Epidermal melanocyte (primary cell): ENCODE results near the gene PPA2.
"Not testable (repeated sequence)": the region's sequence is repeated elsewhere in the genome, so short reads cannot be mapped to it uniquely, and the experiment has no call there.

Experiments used
- DNase-seq: peaks from one replicate; pipeline ENCODE4 v3.0.0; 2011; ENCODE audit warnings: low spot score; ENCODE audit not compliant: insufficient read length

The PPA2 gene

DNA sequence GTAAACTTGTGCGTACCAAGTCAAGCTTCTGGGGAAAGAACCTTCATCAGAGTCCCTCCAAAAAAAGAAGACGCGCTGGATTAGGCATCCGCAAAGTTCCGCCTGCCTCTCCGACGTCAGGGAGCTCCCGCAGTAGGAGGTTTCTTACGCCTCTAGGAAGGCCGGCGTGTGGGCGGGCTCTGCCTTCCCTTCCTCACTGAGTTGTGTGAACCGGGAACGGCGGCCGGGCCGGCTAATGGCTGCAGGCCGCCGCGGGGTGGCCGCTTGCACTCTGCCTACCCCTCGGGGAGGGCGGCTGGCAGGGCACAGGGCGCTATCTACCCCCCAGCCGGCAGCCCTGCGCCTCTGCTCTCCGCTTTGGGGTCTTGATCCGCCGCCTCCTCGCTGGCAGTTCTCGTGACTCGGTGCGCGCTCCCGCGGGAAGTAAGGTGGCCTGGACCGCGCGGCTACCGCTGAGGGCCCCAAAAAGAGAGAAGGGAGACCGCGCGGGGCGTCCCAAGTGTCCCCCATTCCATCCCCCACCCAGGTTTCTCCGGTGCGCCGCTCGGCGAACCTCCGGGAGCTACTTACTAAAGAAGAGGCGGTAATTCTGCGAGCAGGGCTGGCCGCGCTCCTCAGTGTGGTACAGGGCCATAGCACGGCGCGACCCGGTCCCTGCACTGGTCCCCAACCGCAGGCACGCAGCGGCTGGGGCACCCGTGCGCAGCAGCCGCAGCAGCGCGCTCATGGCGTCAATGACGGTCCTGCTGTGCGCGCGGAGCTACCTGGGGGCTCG is at the start of gene PPA2:
Gene PPA2 (minus strand): TSS at position 739 of the 775 bp plus-strand sequence. CDS start 12 bp downstream, at position 727.
- DNase-seq: peak; percentile 50

DNA sequence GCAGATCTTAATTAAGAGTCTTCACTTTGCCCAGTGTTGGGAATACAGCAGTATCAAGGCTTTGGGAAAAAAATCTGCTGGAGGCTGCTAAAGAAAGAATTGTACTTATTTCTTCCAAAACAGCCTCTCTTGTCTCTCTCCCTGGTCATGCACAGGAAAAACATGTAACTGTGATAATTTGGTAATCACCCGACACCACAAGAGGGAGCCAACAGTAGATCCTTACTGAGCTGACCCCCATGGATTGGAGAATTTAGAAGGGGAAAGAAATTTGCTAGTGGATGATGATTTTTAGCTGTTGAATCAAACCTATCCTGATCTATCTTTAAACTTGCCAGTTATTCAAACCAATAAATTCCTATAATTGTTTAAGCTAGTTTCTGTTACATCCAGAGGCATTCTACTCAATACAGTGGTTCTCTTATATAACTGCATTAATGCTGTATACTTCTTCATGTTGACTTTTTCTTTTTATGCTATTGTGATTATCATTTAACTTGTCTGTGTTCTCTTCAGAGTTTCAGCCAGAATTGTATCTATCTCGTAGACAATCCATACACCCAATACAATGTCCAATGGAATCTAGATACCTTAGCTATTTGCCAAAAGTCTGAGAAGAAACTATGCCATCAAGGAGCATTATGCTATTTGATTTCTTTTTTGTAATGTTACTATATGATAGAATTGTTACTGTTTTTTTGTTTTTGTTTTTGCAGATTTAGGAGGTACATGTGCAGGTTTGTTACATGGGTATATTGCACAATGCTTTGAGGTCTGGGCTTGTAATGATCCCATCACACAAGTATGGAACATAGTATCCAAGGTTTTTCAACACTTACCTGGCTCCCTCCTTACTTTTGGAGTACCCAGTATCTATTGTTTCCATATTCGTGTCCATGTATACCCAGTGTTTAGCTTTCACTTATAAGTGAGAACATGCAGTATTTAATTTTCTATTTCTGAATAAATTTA is 47.2 kb upstream of the PPA2 start:
- DNase-seq: peak; percentile 57

DNA sequence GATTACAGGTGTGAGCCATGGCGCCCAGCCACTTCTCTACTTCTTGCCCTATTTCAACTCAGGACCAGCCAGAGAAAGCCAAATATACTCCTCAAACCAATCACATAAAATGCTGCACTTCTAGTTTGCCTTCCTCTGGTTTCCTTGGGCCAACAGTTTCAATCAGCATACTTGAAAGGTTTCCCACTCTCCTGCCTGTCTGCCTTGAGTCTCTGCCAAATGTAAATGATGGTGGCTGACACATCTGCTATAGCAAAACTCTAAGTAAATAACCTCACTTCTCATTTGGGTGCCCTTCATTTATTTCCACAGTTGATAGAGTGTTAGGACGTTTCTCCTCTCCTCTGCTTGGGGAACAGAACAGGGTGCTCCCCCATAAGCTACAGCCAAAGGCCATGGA is 36.4 kb upstream of the PPA2 start:
- no peak for DNase-seq

DNA sequence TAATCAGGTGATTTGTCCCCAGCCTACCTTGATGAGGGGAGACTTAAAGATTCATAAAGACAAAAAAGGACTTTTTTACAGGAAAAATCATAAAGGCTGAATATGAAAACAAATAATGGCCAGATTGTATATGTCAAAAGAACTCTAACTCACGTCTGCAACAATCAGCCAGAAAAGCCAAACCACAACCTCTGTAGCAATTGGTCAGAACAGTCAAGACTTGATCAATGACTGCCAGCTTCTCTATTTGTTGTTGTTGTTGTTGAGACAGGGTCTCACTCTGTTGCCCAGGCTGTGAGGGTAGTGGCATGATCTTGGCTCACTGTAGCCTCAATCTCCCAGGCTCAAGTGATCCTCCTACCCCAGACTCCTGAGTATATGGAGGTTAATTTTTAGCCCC is 35.9 kb upstream of the PPA2 start:
- no peak for DNase-seq

DNA sequence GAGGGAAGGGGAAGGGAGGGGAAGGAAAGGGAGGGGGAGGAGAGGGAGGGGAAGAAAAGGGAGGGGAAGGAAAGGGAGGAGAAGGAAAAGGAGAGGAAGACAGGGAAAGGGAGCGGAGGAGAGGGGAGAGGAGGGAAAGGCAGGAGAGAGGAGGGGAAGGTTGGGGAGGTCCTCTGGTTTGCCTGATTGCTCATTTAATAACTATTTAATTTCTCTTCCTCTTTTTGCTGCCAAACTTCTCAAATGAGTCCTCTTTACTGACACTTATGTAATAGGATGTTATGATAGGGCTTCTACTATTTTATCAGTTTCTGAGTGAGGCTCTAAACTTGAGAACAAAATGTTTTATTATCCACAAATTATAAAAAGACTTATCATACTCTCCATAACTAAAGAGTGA is 35.4 kb upstream of the PPA2 start:
- no peak for DNase-seq

DNA sequence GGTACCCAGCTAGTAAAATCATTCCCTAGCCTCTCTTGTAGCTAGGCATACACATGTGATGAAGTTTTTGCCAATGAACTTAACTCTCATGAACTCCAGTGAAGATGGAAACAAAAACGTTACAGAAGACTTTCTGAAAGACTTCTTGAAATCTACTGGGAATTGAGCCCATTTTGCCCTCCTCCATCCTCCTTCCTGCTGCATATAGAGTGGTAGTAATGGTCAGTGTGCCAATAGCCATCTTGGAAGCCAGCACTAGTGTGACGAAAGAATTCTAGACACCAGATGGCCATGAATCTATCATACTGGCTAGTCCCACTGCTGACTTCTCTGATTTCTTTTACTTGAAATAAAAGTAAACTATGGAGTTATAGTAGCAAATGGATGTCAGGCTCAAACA is 30.9 kb upstream of the PPA2 start:
- no peak for DNase-seq

DNA sequence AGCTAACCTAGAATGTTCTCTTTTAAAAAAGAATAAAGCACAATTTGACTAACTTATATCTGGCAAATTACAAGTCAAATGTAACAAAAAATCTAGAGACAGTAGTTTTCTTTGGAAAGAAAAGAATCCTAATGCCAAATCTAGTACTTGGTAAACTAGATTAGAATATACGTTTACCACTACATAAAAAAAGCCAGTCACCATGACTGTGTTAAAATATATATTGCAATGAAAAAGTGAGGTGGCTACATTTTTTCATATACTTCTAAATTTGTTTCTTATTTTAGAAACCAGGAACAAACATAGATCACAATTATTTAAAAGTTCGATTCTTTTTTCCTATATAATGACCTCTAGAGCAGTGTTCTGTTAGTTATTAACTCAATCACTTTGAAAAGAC is 29.6 kb upstream of the PPA2 start:
- DNase-seq: no peak

DNA sequence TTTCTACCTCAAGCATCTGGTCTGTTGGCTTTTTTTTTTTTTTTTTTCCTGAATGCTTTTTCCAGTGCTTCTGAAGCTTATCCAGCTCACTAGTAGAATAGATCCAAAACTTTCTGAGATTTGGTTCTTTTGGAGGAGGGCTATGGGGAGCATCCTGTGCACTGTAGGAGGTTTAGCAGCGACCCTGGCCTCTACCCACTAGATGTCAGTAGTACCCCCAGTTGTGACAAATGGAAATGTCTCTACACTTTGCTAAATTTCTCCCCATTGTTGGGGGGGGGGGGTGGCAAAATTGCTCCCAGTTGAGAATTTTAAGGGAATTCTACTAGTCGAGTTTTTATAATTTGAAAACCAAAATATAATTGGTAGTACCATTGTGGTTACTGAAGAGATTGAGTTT is 23.0 kb upstream of the PPA2 start:
- DNase-seq: no peak

DNA sequence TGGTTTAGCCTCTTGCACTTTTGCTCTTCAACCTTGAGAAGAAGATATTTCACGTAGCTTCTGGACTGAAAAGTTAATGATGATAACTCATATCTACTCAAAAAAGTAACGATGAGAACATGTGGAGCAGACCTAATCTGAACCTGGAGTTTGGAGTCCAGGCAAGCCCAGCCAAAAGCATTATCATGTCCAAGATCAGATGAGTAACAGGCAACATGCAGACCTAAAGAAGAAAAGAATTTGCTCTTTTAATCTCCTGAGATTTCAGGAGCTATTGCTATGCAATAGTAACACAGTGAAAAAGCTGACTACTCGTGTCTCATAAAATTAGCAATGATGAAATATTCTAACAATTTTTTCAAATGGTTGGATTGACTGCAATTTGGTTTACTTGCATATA is 21.8 kb upstream of the PPA2 start:
- DNase-seq: no peak

DNA sequence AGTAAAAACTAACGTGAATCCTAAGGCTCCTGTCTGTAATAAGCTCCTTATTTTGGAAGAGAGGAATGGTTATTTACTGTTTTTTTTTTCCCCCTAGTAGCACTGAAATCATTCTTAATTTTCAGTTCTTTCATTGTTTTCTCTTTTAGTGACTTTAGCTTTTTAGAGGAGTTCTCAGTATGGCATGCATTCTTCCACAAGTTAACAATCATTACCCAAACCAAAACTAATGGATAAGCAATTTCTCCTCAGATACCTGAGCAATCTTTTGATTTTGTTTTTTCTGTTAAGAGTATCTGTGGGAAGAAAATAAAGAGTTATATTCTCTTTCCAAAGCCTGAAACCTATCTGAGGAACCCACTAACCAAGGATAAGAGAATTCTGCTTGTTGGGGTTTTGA is 16.7 kb upstream of the PPA2 start:
- no peak for DNase-seq

DNA sequence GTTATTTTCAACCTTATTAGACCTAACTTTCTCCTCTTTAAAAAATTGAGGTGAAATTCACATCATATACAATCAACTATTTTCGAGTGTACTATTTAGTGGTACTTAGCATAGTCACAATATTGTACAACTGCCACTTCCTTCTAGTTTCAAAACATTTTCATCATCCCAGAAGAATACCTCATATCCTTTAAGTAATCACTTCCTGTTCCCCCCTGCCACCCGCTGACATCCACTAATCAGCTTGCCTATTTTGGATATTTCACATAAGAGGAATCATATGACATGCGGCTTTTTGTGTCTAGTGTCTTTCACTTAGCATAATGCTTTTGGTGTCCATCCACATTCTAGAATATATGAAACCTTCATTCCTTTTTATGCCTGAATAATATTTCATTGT is 10.0 kb upstream of the PPA2 start:
- DNase-seq: no peak

DNA sequence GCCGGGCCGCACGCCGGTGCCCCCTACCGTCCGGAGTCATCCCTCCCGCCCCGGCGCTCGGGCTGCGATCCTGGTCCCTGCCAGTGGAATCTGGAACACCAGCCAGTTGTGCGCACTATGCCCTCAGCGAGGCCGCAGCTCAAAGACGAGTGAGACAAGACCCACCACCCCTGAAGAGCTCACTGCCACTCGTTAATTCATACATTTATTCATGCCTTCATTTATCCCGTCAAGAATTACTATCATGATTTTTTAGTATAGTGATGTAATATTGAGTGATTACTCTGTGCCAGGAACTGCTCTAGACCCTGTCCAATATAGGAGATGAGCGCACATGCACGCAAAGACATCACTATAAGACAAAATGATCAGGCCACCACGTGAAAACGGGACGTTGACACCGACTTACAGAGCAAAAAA is 247 bp upstream of the PPA2 start:
- peak; percentile 78 for DNase-seq

DNA sequence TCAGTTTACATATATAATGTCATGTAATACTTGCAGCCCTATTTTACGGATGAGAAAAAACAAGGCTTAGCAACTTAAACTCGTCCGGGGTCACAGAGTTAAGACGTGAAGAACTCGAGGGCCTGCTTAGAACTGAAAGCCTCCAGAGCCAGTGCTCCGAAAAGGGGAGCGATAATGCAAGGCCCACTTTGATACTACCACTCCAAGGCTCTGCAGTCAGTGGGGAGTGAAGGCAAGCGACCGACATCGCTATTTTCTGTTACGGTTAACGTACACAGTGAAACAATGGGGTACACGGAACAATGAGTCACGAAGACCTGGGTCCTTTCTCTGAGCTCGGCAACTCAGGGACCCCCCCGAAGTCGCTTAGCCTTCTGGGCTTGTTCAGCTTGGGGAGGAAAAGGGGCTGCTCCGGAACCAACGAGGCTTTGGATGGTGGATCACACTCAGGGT is 965 bp downstream of the PPA2 start:
- DNase-seq: no peak

DNA sequence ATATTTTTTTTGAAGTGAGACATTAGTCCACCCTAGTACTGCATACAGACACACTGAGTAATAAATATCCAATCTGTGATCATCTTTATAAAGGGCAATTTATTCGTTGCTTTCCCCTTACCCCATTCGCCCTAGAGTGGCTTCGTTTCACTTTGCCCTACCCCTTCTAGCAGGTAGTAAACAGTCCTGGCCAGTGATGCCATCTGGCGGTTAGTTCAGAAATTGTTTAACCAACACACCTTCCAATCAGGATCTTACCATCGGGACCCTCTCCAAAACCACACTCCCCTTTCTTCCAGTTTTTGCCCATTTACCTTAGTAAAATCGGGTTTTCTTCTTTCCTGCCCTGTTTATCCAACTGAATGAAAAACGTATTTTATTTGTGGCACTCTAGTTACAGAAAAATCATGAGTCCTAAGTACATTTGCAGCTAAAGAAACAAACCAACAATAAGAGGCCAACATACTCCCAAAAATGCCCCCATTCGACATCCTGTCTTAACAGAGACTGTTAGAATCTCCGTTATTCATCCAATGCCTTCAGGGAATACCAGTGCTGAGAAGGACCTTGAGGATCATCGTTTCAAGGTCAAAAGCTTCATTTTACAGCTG is 2.2 kb downstream of the PPA2 start:
- DNase-seq: peak; percentile 74

DNA sequence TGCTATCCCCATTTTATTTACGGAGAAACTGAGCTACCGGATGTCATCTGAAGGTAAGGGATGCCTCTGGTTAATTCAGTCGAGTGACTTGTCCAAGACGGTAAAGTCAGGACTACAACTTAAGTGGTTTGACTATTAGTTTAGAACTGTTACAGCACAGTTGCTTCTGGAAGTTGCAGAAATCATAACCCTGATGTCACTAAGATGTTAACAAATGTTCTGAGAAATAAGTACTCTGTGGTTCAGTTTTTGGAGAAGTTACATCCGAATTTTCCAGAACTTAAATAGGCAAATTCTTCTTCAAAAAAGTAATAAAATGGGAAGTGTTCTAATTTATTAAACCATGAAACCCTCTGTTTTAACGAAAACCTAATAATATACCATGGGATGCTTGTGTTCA is 3.1 kb downstream of the PPA2 start:
- DNase-seq: no peak

DNA sequence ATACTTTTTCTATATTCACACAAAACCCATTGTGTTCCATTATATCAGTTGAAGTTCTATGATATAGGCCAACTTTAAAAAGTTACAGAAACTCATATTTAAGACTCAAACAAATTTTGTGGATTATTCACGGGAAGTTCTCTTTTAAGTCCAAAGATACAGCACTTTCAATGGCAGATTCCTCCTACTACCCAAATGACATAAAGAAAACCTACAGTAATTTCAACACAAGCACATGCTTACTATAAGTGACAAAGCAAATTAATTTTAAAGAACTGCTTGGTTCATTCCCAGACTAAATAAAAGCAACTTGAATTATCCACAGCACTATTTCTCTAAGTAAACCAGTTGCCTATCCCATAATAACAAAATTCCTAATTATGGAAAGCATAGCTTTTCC is 4.1 kb downstream of the PPA2 start:
- DNase-seq: no peak

DNA sequence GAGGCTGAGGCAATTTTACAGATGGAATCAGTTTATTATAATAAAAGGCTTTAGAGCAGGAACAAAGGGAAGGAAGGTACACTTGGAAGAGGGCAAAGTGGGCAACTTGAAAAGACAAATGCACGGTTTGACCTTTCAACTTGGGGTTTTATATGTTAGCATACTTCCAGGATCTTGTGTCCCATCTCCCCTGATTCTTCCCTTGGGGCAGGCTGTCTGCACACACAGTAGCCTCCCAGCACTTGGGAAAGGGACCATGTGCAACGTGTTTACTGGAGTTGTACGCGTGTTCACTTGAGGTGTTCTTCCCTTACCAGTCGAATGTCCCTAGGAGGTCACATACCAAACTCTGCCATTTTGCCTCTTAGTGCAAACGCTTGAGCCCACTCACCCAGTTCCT is 7.3 kb downstream of the PPA2 start:
- no peak for DNase-seq

DNA sequence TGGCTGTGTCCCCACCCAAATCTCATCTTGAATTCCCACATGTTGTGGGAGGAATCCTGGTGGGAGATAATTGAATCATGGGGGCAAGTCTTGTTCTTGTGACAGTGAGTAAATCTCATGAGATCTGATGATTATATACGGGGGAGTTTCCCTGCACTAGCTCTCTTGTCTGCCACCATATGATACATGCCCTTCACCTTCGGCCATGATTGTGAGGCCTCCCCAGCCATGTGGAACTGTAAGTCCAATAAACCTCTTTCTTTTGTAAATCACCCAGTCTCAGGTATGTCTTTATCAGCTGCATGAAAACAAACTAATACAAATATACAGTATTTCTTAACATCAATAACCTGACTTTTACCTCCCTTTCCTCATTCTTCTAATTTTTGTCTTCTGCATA is 9.3 kb downstream of the PPA2 start:
- not testable (repeated sequence) for DNase-seq

DNA sequence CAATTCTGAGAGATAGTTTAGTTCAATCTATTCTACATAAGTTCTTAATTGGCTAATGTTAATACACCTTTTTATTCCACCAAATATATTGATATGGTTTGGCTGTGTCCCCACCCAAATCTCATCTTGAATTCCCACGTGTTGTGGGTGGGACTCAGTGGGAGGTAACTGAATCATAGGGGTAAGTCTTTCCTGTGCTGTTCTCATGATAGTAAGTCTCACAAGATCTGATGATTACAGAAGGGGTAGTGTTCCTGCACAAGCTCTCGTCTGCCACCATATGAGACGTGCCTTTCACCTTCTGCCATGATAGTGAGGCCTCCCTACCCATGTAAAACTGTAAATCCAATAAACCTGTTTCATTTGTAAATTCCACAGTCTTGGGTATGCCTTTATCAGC is 11.3 kb downstream of the PPA2 start:
- DNase-seq: no peak

DNA sequence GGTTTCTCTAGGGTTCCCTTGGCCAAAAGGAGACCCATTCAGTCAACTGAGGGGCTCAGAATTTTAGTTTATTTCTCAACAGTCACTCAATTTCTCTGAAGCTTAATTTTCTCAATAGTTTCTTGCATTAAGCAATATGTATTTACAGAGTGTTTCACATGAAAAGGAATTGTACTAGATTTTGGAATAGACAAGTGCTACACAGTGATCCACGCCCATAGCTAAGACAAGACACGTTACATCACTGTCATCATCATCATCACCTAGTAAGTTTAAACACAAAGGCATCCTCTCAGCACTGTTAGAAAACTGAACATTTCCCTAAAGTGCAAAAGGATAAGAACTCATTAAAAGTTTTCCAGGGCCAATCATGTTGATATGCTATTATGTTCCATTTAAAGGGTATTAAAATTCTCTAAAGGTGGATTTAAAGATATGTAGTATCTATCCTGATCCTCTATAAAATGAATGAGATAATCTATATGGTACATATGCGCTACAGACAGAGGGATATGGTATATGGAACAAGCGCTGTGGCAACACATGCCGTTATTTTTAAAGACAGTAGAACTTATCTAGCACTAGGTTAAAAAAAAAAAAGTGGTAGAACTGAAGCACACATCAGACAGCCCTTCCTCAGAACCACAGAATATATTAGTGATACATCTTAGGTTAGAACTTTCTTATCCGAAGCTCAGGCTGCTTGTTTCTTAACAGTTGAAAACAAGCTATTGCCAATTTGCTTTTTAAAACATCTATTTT is 12.1 kb downstream of the PPA2 start:
- DNase-seq: no peak

DNA sequence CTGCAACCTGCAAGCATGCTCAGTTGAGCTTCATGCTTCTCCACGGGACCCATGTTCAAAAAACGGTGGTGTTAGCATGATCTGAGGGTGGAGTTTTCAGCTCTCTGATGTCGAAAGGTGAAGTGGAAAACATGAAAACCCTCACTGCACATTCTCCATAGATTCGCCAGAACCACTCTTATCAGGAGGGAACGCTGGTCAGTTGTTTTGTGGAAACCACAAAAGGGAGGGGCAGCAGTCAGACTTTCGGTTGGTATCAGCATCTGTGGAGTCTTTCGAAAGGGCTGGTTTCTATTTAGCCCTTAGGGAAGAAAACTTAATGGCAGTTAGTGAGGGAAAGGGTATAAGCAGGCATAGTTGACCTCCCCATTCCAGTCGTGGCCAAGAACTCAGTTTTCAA is 12.6 kb downstream of the PPA2 start:
- DNase-seq: no peak
